ENCODE measurements around the gene KCNJ6.
"Not testable (repeated sequence)": the region's sequence is repeated elsewhere in the genome, so short reads cannot be mapped to it uniquely, and the experiment has no call there.

KCNJ6 gene

GRCh38 chr21:37916310-37917051 lies at the start of gene KCNJ6:
KCNJ6 (minus strand) TSS chr21:37916457; CDS start chr21:37840682, 75,775 bp downstream.
- peak; percentile 21 for DNase-seq (ENCODE audit: low read depth, low spot score)

- DNase-seq (ENCODE audit: low read depth, low spot score): no peak
Observed at GRCh38 chr21:37965088-37965805, 49.0 kb upstream of the KCNJ6 start.

DNA sequence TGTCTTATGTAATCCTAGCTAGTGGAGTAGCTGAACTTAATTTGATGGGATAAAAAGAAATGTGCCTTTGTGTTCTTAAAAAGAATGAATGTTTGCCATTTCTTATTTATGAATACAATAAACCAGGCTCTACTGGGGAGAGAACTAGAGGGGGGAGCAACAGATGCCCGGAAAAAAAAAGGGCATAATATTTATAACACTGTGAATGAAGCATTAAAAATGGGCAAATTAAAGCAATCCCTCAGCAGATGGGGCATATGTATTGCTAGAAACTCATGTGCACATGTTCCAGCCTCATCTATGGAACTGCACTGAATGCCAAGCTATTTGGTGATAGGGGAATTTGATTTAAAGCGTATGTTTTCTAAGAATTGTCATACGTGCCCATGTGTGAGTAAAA lies 42.3 kb upstream of the KCNJ6 start:
- no peak for DNase-seq (ENCODE audit: low read depth, low spot score)

- DNase-seq (ENCODE audit: low read depth, low spot score): no peak
Observed at GRCh38 chr21:37956772-37957171, 40.5 kb upstream of the KCNJ6 start.

- DNase-seq (ENCODE audit: low read depth, low spot score): no peak
Observed at GRCh38 chr21:37945036-37945435, 28.8 kb upstream of the KCNJ6 start.

GRCh38 chr21:37944496-37944895 lies 28.2 kb upstream of the KCNJ6 start:
- DNase-seq (ENCODE audit: low read depth, low spot score): no peak

- no peak for DNase-seq (ENCODE audit: low read depth, low spot score)
Observed at GRCh38 chr21:37940691-37941090, 24.4 kb upstream of the KCNJ6 start.

- DNase-seq (ENCODE audit: low read depth, low spot score): no peak
Observed at GRCh38 chr21:37939838-37940237, 23.6 kb upstream of the KCNJ6 start.

DNA sequence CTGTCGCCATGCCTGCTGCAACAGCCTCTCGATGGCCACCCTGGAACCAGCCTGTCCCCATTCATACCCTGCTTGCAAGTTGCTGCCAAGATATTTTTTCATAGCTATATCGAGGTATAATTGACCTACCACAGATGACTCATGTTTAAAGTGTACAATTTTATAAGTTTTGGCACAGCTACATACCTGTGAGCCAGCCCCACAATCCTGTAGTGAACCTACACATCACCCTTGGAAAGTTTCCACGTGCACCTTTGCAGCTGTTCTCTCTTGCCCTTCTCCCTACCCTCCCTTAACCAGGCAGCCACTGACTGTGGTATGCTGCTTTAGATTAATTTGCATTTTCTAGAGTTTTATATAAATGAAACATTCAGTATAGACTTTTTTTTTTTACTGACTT lies 23.0 kb upstream of the KCNJ6 start:
- DNase-seq (ENCODE audit: low read depth, low spot score): no peak

- DNase-seq (ENCODE audit: low read depth, low spot score): no peak
Observed at GRCh38 chr21:37937668-37938067, 21.4 kb upstream of the KCNJ6 start.

DNA sequence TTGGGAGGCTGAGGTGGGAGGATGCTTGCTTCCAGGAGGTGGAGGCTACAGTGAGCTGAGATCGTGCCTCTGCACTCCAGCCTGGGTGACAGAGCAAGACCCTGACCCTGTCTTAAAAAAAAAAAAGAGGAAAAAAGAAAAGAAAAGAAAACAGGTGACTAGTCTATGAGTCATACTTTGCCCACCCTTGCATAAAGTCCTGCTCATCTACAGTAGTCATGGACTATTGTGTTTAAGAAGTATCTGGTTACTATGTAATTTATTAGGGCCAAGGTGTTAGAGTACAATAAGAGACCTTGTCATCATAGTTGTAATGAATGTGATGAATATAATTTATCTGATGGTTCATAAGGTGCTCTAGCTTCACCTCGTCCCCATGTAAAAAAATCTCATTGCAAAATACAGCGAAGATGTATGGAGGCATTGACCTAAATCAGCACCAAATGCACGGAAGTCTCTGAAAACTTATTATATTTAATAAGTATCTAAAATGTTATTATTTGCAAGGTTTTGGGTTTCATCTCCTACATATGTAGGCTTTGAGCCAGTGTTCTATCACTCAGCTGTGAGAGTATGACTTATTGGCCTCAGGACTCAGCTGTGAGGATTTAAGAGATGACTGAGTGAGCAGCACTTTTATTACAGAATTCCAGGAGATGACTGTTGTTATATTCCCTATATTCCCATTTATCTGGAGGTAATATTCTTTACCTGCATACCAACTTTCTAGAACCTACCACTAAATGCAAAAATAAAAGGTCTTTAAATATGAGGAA lies 19.9 kb upstream of the KCNJ6 start:
- DNase-seq (ENCODE audit: low read depth, low spot score): no peak

GRCh38 chr21:37932936-37933335 lies 16.7 kb upstream of the KCNJ6 start:
- DNase-seq (ENCODE audit: low read depth, low spot score): no peak

DNA sequence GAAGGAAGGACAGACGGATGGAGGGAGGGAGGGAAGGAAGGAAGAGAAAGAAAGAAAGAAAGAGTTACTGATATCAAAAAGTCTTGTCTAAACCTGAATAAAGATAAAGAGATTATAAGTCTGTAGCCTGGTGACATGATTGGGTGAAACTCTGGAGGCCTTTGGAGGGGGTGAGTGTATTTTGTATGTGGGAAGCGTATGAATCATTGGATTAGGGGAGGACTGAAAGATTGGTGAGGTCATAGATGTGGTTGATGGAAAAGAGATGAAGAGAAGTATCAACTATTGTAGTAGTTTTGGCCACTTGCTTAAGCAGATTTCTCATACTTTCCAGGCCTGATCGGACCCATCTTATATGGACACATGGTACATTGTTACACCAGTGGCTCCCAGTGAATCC lies 11.5 kb upstream of the KCNJ6 start:
- DNase-seq (ENCODE audit: low read depth, low spot score): no peak

DNA sequence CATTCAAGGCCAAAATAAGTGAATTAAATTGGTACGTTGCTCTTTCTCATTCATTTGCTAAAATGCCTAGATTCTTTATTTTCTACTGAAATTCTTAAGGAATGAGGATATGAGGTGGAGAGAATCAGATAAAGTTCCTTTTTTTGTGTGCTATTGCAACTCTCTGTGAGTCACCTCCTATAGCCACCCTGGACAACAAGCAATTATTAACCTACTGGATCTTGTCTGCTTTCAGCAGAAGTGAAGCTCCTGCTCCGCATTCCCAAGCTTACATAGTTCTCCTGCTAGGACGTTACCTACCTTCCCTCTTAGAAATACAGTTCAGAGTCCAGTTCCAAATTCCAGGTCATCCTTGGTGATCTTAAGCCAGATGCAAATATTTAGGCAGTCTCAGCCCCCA lies 4.8 kb upstream of the KCNJ6 start:
- no peak for DNase-seq (ENCODE audit: low read depth, low spot score)

DNA sequence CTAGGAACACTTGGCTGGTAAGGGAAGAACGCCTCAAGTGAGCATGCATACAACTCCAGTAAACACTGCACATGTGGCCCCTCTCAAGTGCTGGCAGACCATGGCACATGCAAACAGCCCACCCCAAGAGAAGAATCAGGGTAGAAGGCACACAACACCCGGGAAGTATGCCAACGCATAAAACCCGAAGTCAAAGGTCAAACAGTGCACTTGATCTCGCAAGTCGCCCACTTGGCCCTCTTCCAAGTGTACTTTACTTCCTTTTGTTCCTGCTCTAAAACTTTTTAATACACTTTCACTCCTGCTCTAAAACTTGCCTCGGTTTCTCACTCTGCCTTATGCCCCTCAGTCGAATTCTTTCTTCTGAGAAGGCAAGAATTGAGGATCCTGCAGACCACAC lies 4.0 kb upstream of the KCNJ6 start:
- not testable (repeated sequence) for DNase-seq (ENCODE audit: low read depth, low spot score)

DNA sequence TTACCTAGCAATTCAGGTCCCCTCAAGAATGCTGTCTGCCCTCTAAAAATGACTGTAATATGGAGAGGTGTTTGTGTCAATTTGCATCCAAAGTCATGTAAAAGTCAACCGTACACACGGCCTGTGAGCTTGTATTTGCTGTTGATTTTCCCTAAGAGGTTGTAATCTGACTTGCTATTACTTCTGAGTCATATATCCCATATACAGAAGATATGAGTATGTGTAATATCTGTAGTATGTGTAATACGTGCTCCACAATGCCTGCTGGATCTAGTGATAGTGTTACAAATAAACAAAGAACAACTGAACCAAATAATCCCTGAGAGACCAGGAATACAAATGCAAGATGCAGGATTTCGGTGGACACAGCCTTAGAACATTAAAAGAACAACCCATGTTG lies 1.4 kb upstream of the KCNJ6 start:
- DNase-seq (ENCODE audit: low read depth, low spot score): no peak

DNA sequence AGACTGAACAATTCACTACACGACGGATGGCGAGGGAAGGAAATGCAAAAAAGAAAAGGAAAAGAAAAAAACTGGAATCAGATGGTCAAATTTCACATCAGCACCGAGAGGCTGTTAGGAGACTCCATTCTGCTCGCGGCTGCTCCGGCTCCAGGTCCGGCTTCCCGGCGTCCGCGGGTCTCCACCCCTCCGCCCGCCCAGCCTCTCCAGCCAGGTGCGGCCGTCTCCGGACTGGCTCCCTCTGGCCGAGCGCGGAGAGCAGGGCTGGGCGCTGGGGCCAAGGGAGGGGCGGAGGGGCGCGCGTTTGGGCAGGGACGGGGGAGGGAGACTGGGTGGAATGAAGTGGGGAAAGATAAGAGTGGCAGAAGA lies 332 bp downstream of the KCNJ6 start:
- DNase-seq (ENCODE audit: low read depth, low spot score): no peak

DNA sequence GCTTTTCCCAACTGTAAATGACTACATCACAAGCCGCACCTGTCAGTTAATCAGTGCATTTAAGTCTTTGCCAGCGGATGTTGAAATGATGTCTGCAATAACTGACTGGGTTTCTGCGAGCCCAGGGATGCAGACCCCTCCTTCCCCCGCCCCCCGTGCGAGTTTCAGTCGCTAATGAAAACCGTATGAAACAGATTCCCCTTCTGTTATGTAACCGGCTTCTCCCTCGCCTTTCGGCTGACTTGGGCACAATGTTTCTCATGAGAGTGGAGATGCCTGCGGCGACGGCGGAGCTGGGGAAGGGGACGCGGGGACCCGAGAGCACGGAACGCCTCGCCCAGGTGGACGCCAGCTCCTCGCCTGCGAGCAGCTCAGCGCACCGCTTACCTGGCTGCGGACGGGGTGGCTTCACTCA lies 753 bp downstream of the KCNJ6 start:
- no peak for DNase-seq (ENCODE audit: low read depth, low spot score)

GRCh38 chr21:37912616-37913015 lies 3.6 kb downstream of the KCNJ6 start:
- no peak for DNase-seq (ENCODE audit: low read depth, low spot score)

- DNase-seq (ENCODE audit: low read depth, low spot score): no peak
Observed at GRCh38 chr21:37909936-37910335, 6.3 kb downstream of the KCNJ6 start.

DNA sequence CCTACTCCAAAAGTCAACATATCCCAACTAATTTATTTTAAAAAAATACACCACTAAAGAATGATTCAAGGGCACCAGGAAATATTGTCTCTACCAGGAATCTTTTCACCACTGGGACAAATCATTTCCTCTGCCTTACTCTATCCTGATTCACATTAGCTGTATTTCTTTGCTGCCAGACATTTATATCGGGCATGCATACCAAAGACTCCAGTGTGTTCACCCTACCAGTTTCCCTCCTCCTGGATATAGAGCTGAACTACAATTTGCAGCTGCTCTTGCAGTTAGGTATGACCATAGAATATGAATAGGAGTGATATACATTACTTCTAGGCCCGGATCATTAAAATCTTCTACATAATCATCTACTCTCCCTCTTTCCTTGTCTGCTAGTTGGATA lies 7.6 kb downstream of the KCNJ6 start:
- DNase-seq (ENCODE audit: low read depth, low spot score): no peak

- DNase-seq (ENCODE audit: low read depth, low spot score): no peak
Observed at GRCh38 chr21:37907076-37907475, 9.2 kb downstream of the KCNJ6 start.

GRCh38 chr21:37905291-37905690 lies 11.0 kb downstream of the KCNJ6 start:
- DNase-seq (ENCODE audit: low read depth, low spot score): no peak
